Peyer's patch (tissue), 4 donors: ENCODE measurements around the gene SRPK2.

Experiments used
- POLR2A ChIP-seq, 2 donors: fragments of 450-650 bp; IDR thresholded peaks; one replicate each; pipeline ENCODE4 v1.5.1; 2017; ENCODE audit warnings: antibody characterized with exemption in 2 of 2, mild to moderate bottlenecking in 2 of 2, moderate library complexity in 2 of 2
- TF ChIP-seq, protein P1 (sequence below), 6 experiments: fragments of 450-650 bp in 4 of 6; fragments of 200-600 bp in 2 of 6; sonication (generic) in 1 of 6; IDR thresholded peaks; one replicate each; pipeline ENCODE4 v1.5.1; 2017 to 2019; ENCODE audit warnings: antibody characterized with exemption in 6 of 6, mild to moderate bottlenecking in 3 of 6, moderate library complexity in 1 of 6

DNA sequence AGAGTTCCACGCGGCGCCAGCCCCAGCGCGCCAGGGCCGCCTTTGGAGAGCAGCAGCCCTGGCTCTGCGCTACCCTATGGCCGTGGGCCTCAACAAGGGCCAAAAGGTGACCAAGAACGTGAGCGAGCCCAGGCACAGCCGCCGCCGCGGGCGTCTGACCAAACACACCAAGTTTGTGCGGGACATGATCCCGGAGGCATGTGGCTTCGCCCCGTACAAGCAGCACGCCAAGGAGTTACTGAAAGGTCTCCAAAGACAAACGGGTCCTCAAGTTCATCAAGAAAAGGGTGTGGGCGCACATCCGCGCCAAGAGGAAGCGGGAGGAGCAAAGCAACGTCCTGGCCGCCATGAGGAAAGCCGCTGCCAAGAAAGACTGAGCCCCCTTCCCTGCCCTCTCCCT is 144.1 kb downstream of the SRPK2 start:
- TF ChIP-seq POLR2A (IDR thresholded peaks at IDR 0.05), result no peak
- TF ChIP-seq, protein P1, sequence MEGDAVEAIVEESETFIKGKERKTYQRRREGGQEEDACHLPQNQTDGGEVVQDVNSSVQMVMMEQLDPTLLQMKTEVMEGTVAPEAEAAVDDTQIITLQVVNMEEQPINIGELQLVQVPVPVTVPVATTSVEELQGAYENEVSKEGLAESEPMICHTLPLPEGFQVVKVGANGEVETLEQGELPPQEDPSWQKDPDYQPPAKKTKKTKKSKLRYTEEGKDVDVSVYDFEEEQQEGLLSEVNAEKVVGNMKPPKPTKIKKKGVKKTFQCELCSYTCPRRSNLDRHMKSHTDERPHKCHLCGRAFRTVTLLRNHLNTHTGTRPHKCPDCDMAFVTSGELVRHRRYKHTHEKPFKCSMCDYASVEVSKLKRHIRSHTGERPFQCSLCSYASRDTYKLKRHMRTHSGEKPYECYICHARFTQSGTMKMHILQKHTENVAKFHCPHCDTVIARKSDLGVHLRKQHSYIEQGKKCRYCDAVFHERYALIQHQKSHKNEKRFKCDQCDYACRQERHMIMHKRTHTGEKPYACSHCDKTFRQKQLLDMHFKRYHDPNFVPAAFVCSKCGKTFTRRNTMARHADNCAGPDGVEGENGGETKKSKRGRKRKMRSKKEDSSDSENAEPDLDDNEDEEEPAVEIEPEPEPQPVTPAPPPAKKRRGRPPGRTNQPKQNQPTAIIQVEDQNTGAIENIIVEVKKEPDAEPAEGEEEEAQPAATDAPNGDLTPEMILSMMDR (IDR thresholded peaks at IDR 0.05), result no peak
